ENCODE results near the gene ARX.

GRCh38 chrX:24987731-24988130 is 28.0 kb downstream of the ARX start:
- TF ChIP-seq EZH2 (IDR thresholded peaks at IDR 0.05; ENCODE audit: insufficient read depth, poor library complexity, severe bottlenecking) (no peak), EZH2phosphoT487 (IDR thresholded peaks at IDR 0.05; ENCODE audit: insufficient read depth, low read depth) (no peak)

All from GM23248 (cell line).